HG03575 (cell line): Measurements from ENCODE around the gene FKBP15.
"Not testable (repeated sequence)": the region's sequence is repeated elsewhere in the genome, so short reads cannot be mapped to it uniquely, and the experiment has no call there.

ENCODE experiments used
- ATAC-seq: cut with Tn5 transposase; IDR thresholded peaks from one replicate; pipeline ENCODE4 v1.9.1; 2021; ENCODE audit not compliant: unreplicated experiment, insufficient number of reproducible peaks, low FRiP score; ENCODE audit errors: extremely low read depth

The FKBP15 gene

GRCh38 chr9:113153599-113153998 is 67.5 kb downstream of the FKBP15 start:
- ATAC-seq: no peak

GRCh38 chr9:113152699-113153098 is 68.4 kb downstream of the FKBP15 start:
- ATAC-seq: no peak

- no peak for ATAC-seq
Observed at GRCh38 chr9:113151696-113152630, 69.1 kb downstream of the FKBP15 start.

GRCh38 chr9:113150670-113151611 is 70.1 kb downstream of the FKBP15 start, which contains the start of gene SLC31A2:
TSS of gene SLC31A2 (plus strand) at chr9:113151007. CDS start at chr9:113151075, 68 bp downstream.
- ATAC-seq: no peak

GRCh38 chr9:113149561-113149960 is 71.5 kb downstream of the FKBP15 start:
- not testable (repeated sequence) for ATAC-seq

- no peak for ATAC-seq
Observed at GRCh38 chr9:113148781-113149510, 72.1 kb downstream of the FKBP15 start.

GRCh38 chr9:113148372-113148705 is 72.7 kb downstream of the FKBP15 start:
- ATAC-seq: no peak

GRCh38 chr9:113143432-113144227 is 77.4 kb downstream of the FKBP15 start:
- ATAC-seq: no peak

- ATAC-seq: not testable (repeated sequence)
Observed at GRCh38 chr9:113140896-113141295, 80.2 kb downstream of the FKBP15 start.

- no peak for ATAC-seq
Observed at GRCh38 chr9:113139953-113140352, 81.1 kb downstream of the FKBP15 start.

GRCh38 chr9:113139225-113139829 is 81.8 kb downstream of the FKBP15 start:
- ATAC-seq: no peak

GRCh38 chr9:113138760-113139159 is 82.3 kb downstream of the FKBP15 start:
- ATAC-seq: no peak

GRCh38 chr9:113137196-113138168 is 83.6 kb downstream of the FKBP15 start:
- ATAC-seq: no peak

GRCh38 chr9:113131689-113132151 is 89.4 kb downstream of the FKBP15 start:
- no peak for ATAC-seq

- ATAC-seq: no peak
Observed at GRCh38 chr9:113129884-113130283, 91.2 kb downstream of the FKBP15 start.

- ATAC-seq: no peak
Observed at GRCh38 chr9:113129466-113129865, 91.6 kb downstream of the FKBP15 start.
